Lower leg skin (tissue), 4 donors: ENCODE results near the gene MAP7. TPM values are rescaled to one million over a fixed set of nuclear protein-coding genes. Genes with fewer than 3 reads are reported as not detected.
"Not testable (repeated sequence)": the region's sequence is repeated elsewhere in the genome, so short reads cannot be mapped to it uniquely, and the experiment has no call there.

ENCODE experiments used
- DNase-seq, 2 donors: peaks; one replicate each; pipeline ENCODE4 v3.0.0-alpha.2; 2019; ENCODE audit warnings: low spot score in 2 of 2
- H3K4me3 ChIP-seq: fragments of 200-600 bp; sonication (generic); 2 replicates; pipeline ENCODE4 v1.5.1; 2017; ENCODE audit warnings: mild to moderate bottlenecking, low read depth; ENCODE audit not compliant: poor library complexity, severe bottlenecking
- CTCF ChIP-seq, 3 donors: fragments of 450-650 bp; IDR thresholded peaks; one replicate each; pipeline ENCODE4 v1.5.1; 2016; ENCODE audit warnings: antibody characterized with exemption in 3 of 3, mild to moderate bottlenecking in 3 of 3, moderate library complexity in 2 of 3
- POLR2A ChIP-seq, 2 donors: fragments of 450-650 bp; IDR thresholded peaks; one replicate each; pipeline ENCODE4 v1.6.1; 2016 to 2017; ENCODE audit warnings: antibody characterized with exemption in 2 of 2, mild to moderate bottlenecking in 1 of 2, moderate library complexity in 1 of 2
- WGBS, 2 donors: methylation state at CpG; one replicate each; pipeline ENCODE4 v1.1.5; 2018; 5-methylcytosine and 5-hydroxymethylcytosine counted together
- intact Hi-C: fragments of 100-400 bp; cut with DNase I; formaldehyde crosslinking; loops from one replicate; pipeline ENCODE4 v1.15.0; 2023; ENCODE audit warnings: low total_unique reads
- total RNA-seq, 4 donors: library from RNA; depleted of rRNA; stranded (reverse); fragments of >200 nt; gene quantifications; one replicate each; pipeline ENCODE4 v1.1.0, GENCODE V29; 2016

Gene MAP7
- total RNA-seq, 4 donors from 2014 or later: 32.5 to 41.8 (median 39.0) TPM

- H3K4me3 ChIP-seq: no peak overlapping the region
- no peak for TF ChIP-seq POLR2A (IDR thresholded peaks at IDR 0.05)
- no peak for TF ChIP-seq CTCF (IDR thresholded peaks at IDR 0.05)
- 58 to 61% methylated on average over 9 of the region's 9 CpGs for WGBS, 2 donors
- DNase-seq: no peak
- intact Hi-C loops: no loop called here
These were observed 166.8 kb downstream of the MAP7 start for GRCh38 chr6:136383268-136383937.

- no peak for TF ChIP-seq CTCF (IDR thresholded peaks at IDR 0.05)
- TF ChIP-seq POLR2A (IDR thresholded peaks at IDR 0.05): no peak
- intact Hi-C loops: no loop called here
- no peak overlapping the region for H3K4me3 ChIP-seq
- no peak for DNase-seq
These were observed 167.5 kb downstream of the MAP7 start for GRCh38 chr6:136382676-136383252.

GRCh38 chr6:136378888-136379287, 171.3 kb downstream of the MAP7 start:
- no peak overlapping the region for H3K4me3 ChIP-seq
- DNase-seq: no peak
- intact Hi-C loops: no loop called here
- TF ChIP-seq CTCF (IDR thresholded peaks at IDR 0.05): no peak
- TF ChIP-seq POLR2A (IDR thresholded peaks at IDR 0.05): no peak

- 91 to 96% methylated on average over 4 of the region's 4 CpGs for WGBS, 2 donors
These were observed 174.4 kb downstream of the MAP7 start for GRCh38 chr6:136375836-136376235.

GRCh38 chr6:136371959-136372358, 178.3 kb downstream of the MAP7 start:
- DNase-seq: no peak
- 57 to 82% methylated on average over 2 of the region's 2 CpGs for WGBS, 2 donors
- TF ChIP-seq POLR2A (IDR thresholded peaks at IDR 0.05) (no peak), CTCF (IDR thresholded peaks at IDR 0.05) (no peak)
- H3K4me3 ChIP-seq: no peak overlapping the region
- intact Hi-C loops: no loop called here

More at GRCh38 chr6:136375836-136376235, 174.4 kb downstream of the MAP7 start:
- H3K4me3 ChIP-seq, intact Hi-C loops, DNase-seq: not testable (repeated sequence)

GRCh38 chr6:136370988-136371728, 179.1 kb downstream of the MAP7 start:
- intact Hi-C loops: no loop called here
- no peak for DNase-seq
- 70 to 78% methylated on average over 4 of the region's 4 CpGs for WGBS, 2 donors
- H3K4me3 ChIP-seq: no peak overlapping the region
- no peak for TF ChIP-seq CTCF (IDR thresholded peaks at IDR 0.05)
